Ascending aorta (tissue), 2 donors: Measurements from ENCODE around the gene ETNPPL. TPM values are rescaled to one million over a fixed set of nuclear protein-coding genes. Genes with fewer than 3 reads are reported as not detected.

Experiments
- DNase-seq, 2 donors: peaks; one replicate each; pipeline ENCODE4 v3.0.0-alpha.2; 2019; ENCODE audit warnings: low spot score in 2 of 2
- H3K27ac ChIP-seq, 2 donors: fragments of 200-600 bp; sonication (generic); one replicate each; pipeline ENCODE4 v1.5.1; 2016 to 2017; ENCODE audit warnings: mild to moderate bottlenecking in 1 of 2
- H3K27me3 ChIP-seq: fragments of 200-600 bp; sonication (generic); one replicate; pipeline ENCODE4 v1.5.1; 2017
- H3K36me3 ChIP-seq, 2 donors: fragments of 200-600 bp; sonication (generic); one replicate each; pipeline ENCODE4 v1.5.1; 2016
- H3K4me1 ChIP-seq, 2 donors: fragments of 200-600 bp; sonication (generic); one replicate each; pipeline ENCODE4 v1.5.1; 2016 to 2017; ENCODE audit warnings: mild to moderate bottlenecking in 1 of 2
- H3K4me3 ChIP-seq, 2 donors: fragments of 200-600 bp; sonication (generic); one replicate each; pipeline ENCODE4 v1.5.1; 2016 to 2017; ENCODE audit warnings: mild to moderate bottlenecking in 1 of 2
- H3K9me3 ChIP-seq, 2 donors: fragments of 200-600 bp; sonication (generic); one replicate each; pipeline ENCODE4 v1.5.1; 2016
- intact Hi-C: fragments of 100-400 bp; cut with DNase I; formaldehyde crosslinking; loops from one replicate; pipeline ENCODE4 v1.15.1; 2023
- total RNA-seq: library from RNA; depleted of rRNA; stranded (reverse); fragments of >200 nt; gene quantifications from one replicate; pipeline ENCODE4 v1.1.0, GENCODE V29; 2016
- TF ChIP-seq, protein P1 (sequence below), 3 experiments: fragments of 200-600 bp in 2 of 3; fragments of 450-650 bp in 1 of 3; sonication (generic) in 2 of 3; IDR thresholded peaks; one replicate each; pipeline ENCODE4 v1.5.1; 2016 to 2019; ENCODE audit warnings: antibody characterized with exemption in 3 of 3, mild to moderate bottlenecking in 1 of 3, moderate library complexity in 1 of 3

The ETNPPL gene
- total RNA-seq, 1 donor from 2014 or later: not detected

DNA sequence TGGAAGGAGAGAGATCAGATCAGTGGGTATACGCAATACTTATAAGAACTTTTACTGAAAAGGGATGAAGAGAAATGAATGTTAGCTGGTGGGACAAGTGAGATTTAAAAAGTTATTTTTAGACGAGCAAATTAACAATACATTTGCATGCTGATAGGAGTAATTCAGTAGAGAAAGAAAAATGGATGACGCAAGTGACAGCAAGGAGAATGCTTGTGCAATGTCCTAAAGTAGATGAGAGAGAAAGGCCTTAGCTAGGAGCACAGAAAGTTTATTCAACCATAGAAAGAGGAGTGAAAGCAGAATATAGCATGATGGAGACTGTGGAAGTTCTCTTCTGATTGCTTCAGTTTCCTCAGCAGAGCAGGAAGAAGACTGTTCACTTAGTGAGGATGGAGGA, 66.7 kb downstream of the ETNPPL start:
- TF ChIP-seq, protein P1, sequence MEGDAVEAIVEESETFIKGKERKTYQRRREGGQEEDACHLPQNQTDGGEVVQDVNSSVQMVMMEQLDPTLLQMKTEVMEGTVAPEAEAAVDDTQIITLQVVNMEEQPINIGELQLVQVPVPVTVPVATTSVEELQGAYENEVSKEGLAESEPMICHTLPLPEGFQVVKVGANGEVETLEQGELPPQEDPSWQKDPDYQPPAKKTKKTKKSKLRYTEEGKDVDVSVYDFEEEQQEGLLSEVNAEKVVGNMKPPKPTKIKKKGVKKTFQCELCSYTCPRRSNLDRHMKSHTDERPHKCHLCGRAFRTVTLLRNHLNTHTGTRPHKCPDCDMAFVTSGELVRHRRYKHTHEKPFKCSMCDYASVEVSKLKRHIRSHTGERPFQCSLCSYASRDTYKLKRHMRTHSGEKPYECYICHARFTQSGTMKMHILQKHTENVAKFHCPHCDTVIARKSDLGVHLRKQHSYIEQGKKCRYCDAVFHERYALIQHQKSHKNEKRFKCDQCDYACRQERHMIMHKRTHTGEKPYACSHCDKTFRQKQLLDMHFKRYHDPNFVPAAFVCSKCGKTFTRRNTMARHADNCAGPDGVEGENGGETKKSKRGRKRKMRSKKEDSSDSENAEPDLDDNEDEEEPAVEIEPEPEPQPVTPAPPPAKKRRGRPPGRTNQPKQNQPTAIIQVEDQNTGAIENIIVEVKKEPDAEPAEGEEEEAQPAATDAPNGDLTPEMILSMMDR (IDR thresholded peaks at IDR 0.05): no peak
- Histone ChIP-seq H3K27me3 (no peaks in the 10 kb centered on the region), H3K27ac (no peak overlapping the region), H3K4me3 (no peak overlapping the region), H3K4me1 (no peaks in the 10 kb centered on the region), H3K9me3 (no peaks in the 10 kb centered on the region), H3K36me3 (no peaks in the 10 kb centered on the region)
- no peak for DNase-seq
- intact Hi-C loops: no loop called here

DNA sequence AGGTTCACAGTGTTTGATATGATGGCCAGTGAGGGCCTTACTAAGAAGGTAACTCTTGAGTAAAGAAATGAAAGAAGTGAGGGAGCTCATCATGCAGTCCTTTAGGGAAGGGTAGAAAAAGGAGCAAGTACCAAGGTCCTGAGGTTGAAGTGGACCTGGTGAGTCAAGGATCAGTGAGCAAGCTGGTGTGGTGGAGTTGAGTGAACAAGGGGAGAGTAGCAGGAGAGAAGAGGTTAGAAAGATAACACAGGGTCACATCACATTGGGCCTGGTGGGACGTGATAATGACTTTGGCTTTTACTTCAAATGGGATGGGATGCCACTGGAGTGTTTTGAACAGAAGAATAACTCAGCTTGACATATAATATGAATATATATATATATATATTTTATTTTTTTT, 67.8 kb downstream of the ETNPPL start:
- H3K36me3 ChIP-seq: no peaks in the 10 kb centered on the region
- no peak overlapping the region for H3K4me3 ChIP-seq
- H3K27ac ChIP-seq: no peak overlapping the region
- TF ChIP-seq, protein P1 (IDR thresholded peaks at IDR 0.05): no peak
- no peaks in the 10 kb centered on the region for H3K9me3 ChIP-seq
- DNase-seq: no peak
- intact Hi-C loops: no loop called here
- H3K27me3 ChIP-seq: no peaks in the 10 kb centered on the region
- H3K4me1 ChIP-seq: no peaks in the 10 kb centered on the region

DNA sequence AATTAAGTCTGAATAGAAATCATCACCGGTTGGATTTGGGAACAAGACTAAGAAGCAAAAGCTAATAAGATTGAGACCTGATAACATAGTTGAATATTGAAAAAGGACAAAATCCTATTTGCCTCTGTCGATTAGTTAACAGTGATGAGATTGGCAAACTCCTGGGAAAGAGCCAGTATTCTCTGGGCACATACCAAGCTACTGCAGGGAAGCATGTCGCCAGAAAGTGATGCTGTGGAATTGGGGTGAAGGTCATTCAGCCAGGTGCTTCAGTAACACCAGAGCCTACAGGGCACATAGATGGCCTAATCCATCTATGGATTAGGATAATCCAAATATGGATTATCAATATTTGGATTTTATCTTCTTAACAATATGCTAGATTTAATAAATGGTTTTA, 68.4 kb downstream of the ETNPPL start:
- Histone ChIP-seq H3K4me3 (no peak overlapping the region), H3K27me3 (no peaks in the 10 kb centered on the region), H3K27ac (no peak overlapping the region), H3K4me1 (no peaks in the 10 kb centered on the region), H3K36me3 (no peaks in the 10 kb centered on the region), H3K9me3 (no peaks in the 10 kb centered on the region)
- intact Hi-C loops: no loop called here
- TF ChIP-seq, protein P1 (IDR thresholded peaks at IDR 0.05): no peak
- DNase-seq: no peak

DNA sequence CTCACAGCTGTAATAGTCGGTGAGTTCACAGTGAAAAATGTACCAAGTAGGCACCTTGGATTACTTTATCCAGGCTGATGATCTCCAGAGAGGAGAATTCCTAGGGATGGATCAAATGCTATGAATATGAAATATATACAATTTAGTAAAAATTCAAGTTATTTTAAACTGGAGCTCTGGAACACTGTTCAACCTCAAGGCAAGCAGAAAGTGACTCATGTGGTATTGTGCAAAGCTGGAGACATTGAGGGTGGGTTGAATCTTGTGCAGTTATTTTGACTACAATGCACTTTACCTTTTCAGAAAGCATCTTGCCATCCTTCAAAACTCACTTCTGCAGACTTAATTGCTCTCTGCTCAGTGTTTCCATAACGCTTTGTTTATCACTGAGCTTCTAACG, 69.0 kb downstream of the ETNPPL start:
- no peak for DNase-seq
- TF ChIP-seq, protein P1 (IDR thresholded peaks at IDR 0.05): no peak
- Histone ChIP-seq H3K36me3 (no peaks in the 10 kb centered on the region), H3K27ac (no peak overlapping the region), H3K27me3 (no peaks in the 10 kb centered on the region), H3K4me1 (no peaks in the 10 kb centered on the region), H3K9me3 (no peaks in the 10 kb centered on the region), H3K4me3 (no peak overlapping the region)
- intact Hi-C loops: no loop called here

DNA sequence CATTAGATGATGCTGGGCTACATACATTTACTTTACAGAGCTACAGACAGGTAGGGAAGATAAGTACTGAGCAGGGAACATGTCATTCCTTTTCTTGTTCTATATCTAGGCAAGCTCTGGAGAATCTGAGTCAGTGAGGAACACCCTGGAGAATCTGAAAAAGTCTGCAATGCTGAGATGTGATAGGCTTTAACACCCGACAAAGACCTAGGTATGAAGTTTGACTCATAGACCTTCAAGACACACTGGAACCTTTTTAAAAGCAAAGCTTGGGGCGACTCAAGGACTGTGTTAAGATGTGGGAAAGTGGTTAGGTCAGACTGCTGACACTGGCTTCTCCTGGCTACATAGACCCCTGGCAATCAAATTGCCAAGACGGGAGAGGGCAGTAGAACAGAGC, 69.6 kb downstream of the ETNPPL start:
- intact Hi-C loops: no loop called here
- Histone ChIP-seq H3K27me3 (no peaks in the 10 kb centered on the region), H3K4me1 (no peaks in the 10 kb centered on the region), H3K36me3 (no peaks in the 10 kb centered on the region), H3K27ac (no peak overlapping the region), H3K9me3 (no peaks in the 10 kb centered on the region), H3K4me3 (no peak overlapping the region)
- no peak for DNase-seq
- TF ChIP-seq, protein P1 (IDR thresholded peaks at IDR 0.05): no peak

Other genes with a start within 250 kb of the ETNPPL start
- gene RPL34, start 142.5 kb downstream of the ETNPPL start, total RNA-seq: 571 TPM
- 50.4 TPM for gene OSTC, start 112.5 kb downstream of the ETNPPL start, total RNA-seq